GM10248 (cell line): ENCODE results near the gene SLC25A36.

Experiments
- CTCF ChIA-PET: fragments of 300-600 bp; sonication (Branson Sonifier 250); formaldehyde crosslinking; extraction: SDS; loops from one replicate; lab custom pipeline; 2021; ENCODE audit warnings: antibody characterized with exemption; lab: Yijun Ruan, JAX
- POLR2A ChIA-PET: fragments of 350-650 bp; sonication (Branson Sonifier 250); formaldehyde crosslinking; extraction: SDS; loops from one replicate; lab custom pipeline; 2020; ENCODE audit warnings: antibody characterized with exemption; lab: Yijun Ruan, JAX
- DNase-seq: peaks from one replicate; pipeline ENCODE4 v3.0.0; 2012; ENCODE audit errors: extremely low spot score
- CTCF ChIP-seq: IDR thresholded peaks from 2 replicates; pipeline ENCODE4 v1.5.1; 2012; ENCODE audit warnings: mild to moderate bottlenecking, low read depth; ENCODE audit errors: extremely low read depth, missing control alignments, control extremely low read depth

SLC25A36 gene

GRCh38 chr3:140941434-140942220 lies at the start of gene SLC25A36:
Gene SLC25A36, plus strand, starts transcription at chr3:140941836. Its CDS starts 219 bp downstream, at chr3:140942055.
- DNase-seq: peak; percentile 95
- TF ChIP-seq CTCF: no peak
- CTCF ChIA-PET: interaction anchor here (1.2 to 3.0 kb wide), 2 partner anchors 8 to 291 kb away, joined by 3 to 11 read pairs; partner anchors contain the start of gene PXYLP1
- POLR2A ChIA-PET: no interaction called here

GRCh38 chr3:140896997-140897396 lies 44.6 kb upstream of the SLC25A36 start:
- TF ChIP-seq CTCF: no peak
- POLR2A ChIA-PET: no interaction called here
- DNase-seq: no peak
- CTCF ChIA-PET: interaction anchor here (0.9 to 5.1 kb wide), 5 partner anchors 9 to 296 kb away, joined by 3 to 33 read pairs (median 6); no protein-coding TSS in a partner anchor

GRCh38 chr3:140898340-140899180 lies 43.1 kb upstream of the SLC25A36 start:
- ChIA-PET CTCF (interaction anchor here (0.7 to 5.1 kb wide), 23 partner anchors 8 to 961 kb away, joined by 3 to 33 read pairs (median 4); no protein-coding TSS in a partner anchor), POLR2A (no interaction called here)
- peak; percentile 38 for DNase-seq
- TF ChIP-seq CTCF: peak; percentile 72

- ChIA-PET POLR2A (no interaction called here), CTCF (interaction anchor here (1.0 to 5.1 kb wide), 16 partner anchors 8 to 962 kb away, joined by 3 to 33 read pairs (median 5); no protein-coding TSS in a partner anchor)
- TF ChIP-seq CTCF: no peak
- no peak for DNase-seq
Observed at GRCh38 chr3:140899363-140899762, 42.3 kb upstream of the SLC25A36 start.

- no peak for TF ChIP-seq CTCF
- CTCF ChIA-PET: interaction anchor here (1.1 to 2.3 kb wide), 3 partner anchors 28 to 289 kb away, joined by 3 to 7 read pairs (median 3); no protein-coding TSS in a partner anchor
- POLR2A ChIA-PET: no interaction called here
- no peak for DNase-seq
Observed at GRCh38 chr3:140902791-140903190, 38.8 kb upstream of the SLC25A36 start.

- no peak for TF ChIP-seq CTCF
- CTCF ChIA-PET: interaction anchor here (1.1 kb wide), 1 partner anchor 28 kb away, joined by 3 read pairs; no protein-coding TSS in a partner anchor
Observed at GRCh38 chr3:140903196-140903595, 38.4 kb upstream of the SLC25A36 start.

More at GRCh38 chr3:140903196-140903595, 38.4 kb upstream of the SLC25A36 start:
- POLR2A ChIA-PET: no interaction called here
- no peak for DNase-seq
